Measurements from ENCODE around the gene SLC17A2.

SLC17A2 gene

GRCh38 chr6:25902071-25902470, 28.4 kb downstream of the SLC17A2 start:
- no peak overlapping the region for H3K4me3 ChIP-seq (replicated peaks; ENCODE audit: low read depth, low read length)
- no peaks in the 10 kb centered on the region for H3K36me3 ChIP-seq (ENCODE audit: control insufficient read depth, insufficient read depth, low read length)
- DNase-seq (ENCODE audit: extremely low read depth, insufficient read length): no peak
- TF ChIP-seq CTCF (IDR thresholded peaks at IDR 0.05; ENCODE audit: insufficient read depth, low read length, poor library complexity, severe bottlenecking): no peak
- H3K27me3 ChIP-seq (replicated peaks; ENCODE audit: control insufficient read depth, insufficient read depth, low read length): no peaks in the 10 kb centered on the region

GRCh38 chr6:25900843-25901242, 29.6 kb downstream of the SLC17A2 start:
- Histone ChIP-seq H3K4me3 (replicated peaks; ENCODE audit: low read depth, low read length) (no peak overlapping the region), H3K36me3 (ENCODE audit: control insufficient read depth, insufficient read depth, low read length) (no peaks in the 10 kb centered on the region), H3K27me3 (replicated peaks; ENCODE audit: control insufficient read depth, insufficient read depth, low read length) (no peaks in the 10 kb centered on the region)
- TF ChIP-seq CTCF (IDR thresholded peaks at IDR 0.05; ENCODE audit: insufficient read depth, low read length, poor library complexity, severe bottlenecking): no peak
- DNase-seq (ENCODE audit: extremely low read depth, insufficient read length): no peak

GRCh38 chr6:25899580-25900408, 30.7 kb downstream of the SLC17A2 start:
- no peak for TF ChIP-seq CTCF (IDR thresholded peaks at IDR 0.05; ENCODE audit: insufficient read depth, low read length, poor library complexity, severe bottlenecking)
- H3K4me3 ChIP-seq (replicated peaks; ENCODE audit: low read depth, low read length): no peak overlapping the region
- H3K36me3 ChIP-seq (ENCODE audit: control insufficient read depth, insufficient read depth, low read length): no peaks in the 10 kb centered on the region
- no peak for DNase-seq (ENCODE audit: extremely low read depth, insufficient read length)
- no peaks in the 10 kb centered on the region for H3K27me3 ChIP-seq (replicated peaks; ENCODE audit: control insufficient read depth, insufficient read depth, low read length)

- TF ChIP-seq CTCF (IDR thresholded peaks at IDR 0.05; ENCODE audit: insufficient read depth, low read length, poor library complexity, severe bottlenecking): no peak
- DNase-seq (ENCODE audit: extremely low read depth, insufficient read length): no peak
- no peaks in the 10 kb centered on the region for H3K27me3 ChIP-seq (replicated peaks; ENCODE audit: control insufficient read depth, insufficient read depth, low read length)
- no peaks in the 10 kb centered on the region for H3K36me3 ChIP-seq (ENCODE audit: control insufficient read depth, insufficient read depth, low read length)
- H3K4me3 ChIP-seq (replicated peaks; ENCODE audit: low read depth, low read length): no peak overlapping the region
These were observed 31.4 kb downstream of the SLC17A2 start for GRCh38 chr6:25899123-25899522.

GRCh38 chr6:25898289-25898977, 32.1 kb downstream of the SLC17A2 start:
- no peak overlapping the region for H3K4me3 ChIP-seq (replicated peaks; ENCODE audit: low read depth, low read length)
- H3K36me3 ChIP-seq (ENCODE audit: control insufficient read depth, insufficient read depth, low read length): no peaks in the 10 kb centered on the region
- TF ChIP-seq CTCF (IDR thresholded peaks at IDR 0.05; ENCODE audit: insufficient read depth, low read length, poor library complexity, severe bottlenecking): no peak
- no peaks in the 10 kb centered on the region for H3K27me3 ChIP-seq (replicated peaks; ENCODE audit: control insufficient read depth, insufficient read depth, low read length)
- DNase-seq (ENCODE audit: extremely low read depth, insufficient read length): no peak

All from GM06990 (cell line).